ENCODE data around the gene AOAH. TPM values are rescaled to one million over a fixed set of nuclear protein-coding genes. Genes with fewer than 3 reads are reported as not detected.

AOAH gene
- total and polyA plus RNA-seq, 2 of the 13 experiments (the other 11 are each of a cell fraction or from before 2014, with no cell fraction given): not detected

- TF ChIP-seq SOX6 (IDR thresholded peaks at IDR 0.05): no peak
- TF ChIP-seq SOX6 (CRISPR knock-in tag; IDR thresholded peaks at IDR 0.05): peak; percentile 60; the same call in 1 of the 2 replicates
- no peak for TF ChIP-seq ARID2 (CRISPR knock-in tag; IDR thresholded peaks at IDR 0.05; ENCODE audit: borderline replicate concordance)
- TF ChIP-seq SAP130 (CRISPR knock-in tag; IDR thresholded peaks at IDR 0.05; ENCODE audit: low read depth): 0 out of 2 replicates have a peak, but pooled peaks have one; percentile 22
- peak; percentile 32 for TF ChIP-seq TEAD3 (CRISPR knock-in tag; optimal IDR thresholded peaks at IDR 0.05; ENCODE audit: borderline replicate concordance)
- TF ChIP-seq BRD4 (CRISPR knock-in tag; IDR thresholded peaks at IDR 0.05): no peak
- TF ChIP-seq SOX13 (IDR thresholded peaks at IDR 0.05): no peak
- TF ChIP-seq SOX13 (CRISPR knock-in tag; conservative IDR thresholded peaks at IDR 0.05 in 1 of 2, IDR thresholded peaks at IDR 0.05 in 1 of 2): peak in 1 of 2 experiments; percentile 68; a peak in 2 of 4 replicates
- TF ChIP-seq ZBED4 (CRISPR knock-in tag; IDR thresholded peaks at IDR 0.05; ENCODE audit: borderline replicate concordance): no peak
- TF ChIP-seq DPF2 (CRISPR knock-in tag; IDR thresholded peaks at IDR 0.05; ENCODE audit: borderline replicate concordance, low read depth): no peak
- TF ChIP-seq FOSL2 (CRISPR knock-in tag; IDR thresholded peaks at IDR 0.05): peak; percentile 28; the same call in 1 of the 2 replicates
- 0 out of 2 replicates have a peak, but pooled peaks have one; percentile 60 for TF ChIP-seq HMG20A (CRISPR knock-in tag; IDR thresholded peaks at IDR 0.05; ENCODE audit: borderline replicate concordance)
- 0 out of 2 replicates have a peak, but pooled peaks have one; percentile 26 for TF ChIP-seq FOXK1 (CRISPR knock-in tag; IDR thresholded peaks at IDR 0.05; ENCODE audit: borderline replicate concordance, low read depth)
- peak; percentile 53; the same call in 1 of the 2 replicates for TF ChIP-seq TBX2 (CRISPR knock-in tag; IDR thresholded peaks at IDR 0.05; ENCODE audit: borderline replicate concordance)
- no peak for TF ChIP-seq NR1H2 (CRISPR knock-in tag; IDR thresholded peaks at IDR 0.05; ENCODE audit: borderline replicate concordance, low read depth)
- no peak for TF ChIP-seq FOXP1 (IDR thresholded peaks at IDR 0.05)
- 0 out of 2 replicates have a peak, but pooled peaks have one; percentile 39 for TF ChIP-seq FOXP1 (CRISPR knock-in tag; IDR thresholded peaks at IDR 0.05)
- TF ChIP-seq CEBPG (CRISPR knock-in tag; IDR thresholded peaks at IDR 0.05): peak; percentile 49
These were observed 65.2 kb downstream of the AOAH start (continued) for GRCh38 chr7:36659172-36659516.

Measured in HepG2 (cell line).